HCT116 (cell line): Measurements from ENCODE around the gene TASP1. TPM values are rescaled to one million over a fixed set of nuclear protein-coding genes. Genes with fewer than 3 reads are reported as not detected.

Experiments used
- ATAC-seq: fragments of 200-7000 bp; cut with Tn5 transposase; 2 replicates; pipeline ENCODE4 v1.9.1; 2020; ENCODE audit warnings: mild to moderate bottlenecking, moderate library complexity
- BruUV-seq: library from RNA; stranded (reverse); fragments of 400-500 nt; replicated peaks from 2 replicates; lab custom pipeline; 2021; lab: Mats Ljungman, UMichigan
- CTCF ChIA-PET: fragments of 300-600 bp; sonication (Branson Sonifier 250); formaldehyde crosslinking; loops from one replicate; lab custom pipeline; 2021; ENCODE audit warnings: antibody characterized with exemption; lab: Charles Lee
- POLR2A ChIA-PET: fragments of 300-600, 350-600 bp; sonication (Branson Sonifier 250); formaldehyde crosslinking; loops from one replicate; lab custom pipeline; 2021; ENCODE audit warnings: antibody characterized with exemption; lab: Charles Lee
- RAD21 ChIA-PET, 2 experiments: fragments of 300-600 bp; sonication (Branson Sonifier 250); formaldehyde crosslinking; loops; one replicate each; lab custom pipeline; 2023; ENCODE audit warnings: low total read pairs in 2 of 2; ENCODE audit not compliant: uncharacterized antibody in 2 of 2, unreplicated experiment in 2 of 2, low non-redundant PET in 1 of 2; lab: Charles Lee
- DNase-seq: peaks from one replicate; pipeline ENCODE4 v3.0.0-alpha.2; 2010; ENCODE audit warnings: low read depth, low spot score
- H2AFZ ChIP-seq: fragments of 200-600 bp; shearing (Covaris generic), sonication (generic); 2 replicates; pipeline ENCODE4 v1.6.1; 2017; ENCODE audit warnings: low read depth, mixed run types, mixed read lengths, antibody characterized with exemption, low read length; ENCODE audit not compliant: poor library complexity, severe bottlenecking
- H3K27ac ChIP-seq: 2 replicates; pipeline ENCODE4 v1.5.1; 2012; ENCODE audit warnings: low read depth, low read length
- H3K27me3 ChIP-seq: fragments of 200-600 bp; sonication (generic); 2 replicates; pipeline ENCODE4 v1.6.1; 2016; ENCODE audit warnings: mixed run types, low read length, mixed read lengths; ENCODE audit not compliant: insufficient read depth
- H3K36me3 ChIP-seq, 2 experiments: fragments of 200-500 bp in 1 of 2; fragments of 200-600 bp in 1 of 2; sonication (Bioruptor generic) in 1 of 2; sonication (generic) in 1 of 2; 2 replicates each; pipeline versions ENCODE4 v1.5.1 to v1.6.1; 2014 to 2016; ENCODE audit warnings: low read length in 2 of 2, inconsistent platforms in 1 of 2, mixed read lengths in 1 of 2, mixed run types in 1 of 2; ENCODE audit not compliant: insufficient read depth in 2 of 2, control insufficient read depth in 1 of 2
- H3K4me1 ChIP-seq, 2 experiments: fragments of 200-600 bp in 1 of 2; sonication (generic) in 1 of 2; 2 replicates each; pipeline versions ENCODE4 v1.5.1 to v1.6.1; 2012 to 2017; ENCODE audit warnings: low read length in 2 of 2, inconsistent platforms in 1 of 2, mild to moderate bottlenecking in 1 of 2, mixed read lengths in 1 of 2, mixed run types in 1 of 2, moderate library complexity in 1 of 2; ENCODE audit not compliant: insufficient read depth in 2 of 2, control insufficient read depth in 1 of 2
- H3K4me2 ChIP-seq: fragments of 200-600 bp; sonication (generic); 2 replicates; pipeline ENCODE4 v1.6.1; 2017; ENCODE audit warnings: mixed run types, low read length, mixed read lengths
- H3K4me3 ChIP-seq, 2 experiments: fragments of 200-600 bp in 1 of 2; sonication (generic) in 1 of 2; replicated peaks in 1 of 2; 2 replicates each; pipeline ENCODE4 v1.5.1; 2011 to 2016; ENCODE audit warnings: low read length in 2 of 2, control low read depth in 1 of 2, low read depth in 1 of 2, mild to moderate bottlenecking in 1 of 2, mixed read lengths in 1 of 2, mixed run types in 1 of 2
- H3K79me2 ChIP-seq: fragments of 200-600 bp; sonication (generic); 2 replicates; pipeline ENCODE4 v1.6.1; 2017; ENCODE audit warnings: mild to moderate bottlenecking, mixed run types, low read length, moderate library complexity, mixed read lengths; ENCODE audit not compliant: insufficient read depth
- H3K9ac ChIP-seq: fragments of 200-600 bp; sonication (generic); 2 replicates; pipeline ENCODE4 v1.6.1; 2016; ENCODE audit warnings: low read length, mixed read lengths
- H3K9me2 ChIP-seq: fragments of 200-600 bp; sonication (generic), shearing (Covaris generic); 2 replicates; pipeline ENCODE4 v1.6.1; 2017; ENCODE audit warnings: mixed run types, mild to moderate bottlenecking, moderate library complexity; ENCODE audit not compliant: insufficient read depth
- H3K9me3 ChIP-seq, 2 experiments: fragments of 200-500 bp in 1 of 2; fragments of 200-600 bp in 1 of 2; sonication (Bioruptor generic) in 1 of 2; sonication (generic) in 1 of 2; 2 replicates each; pipeline ENCODE4 v1.6.1; 2014 to 2017; ENCODE audit warnings: low read length in 2 of 2, mixed read lengths in 2 of 2, inconsistent platforms in 1 of 2, low read depth in 1 of 2, mild to moderate bottlenecking in 1 of 2, mixed run types in 1 of 2, moderate library complexity in 1 of 2; ENCODE audit not compliant: control insufficient read depth in 1 of 2, insufficient read depth in 1 of 2
- H4K20me1 ChIP-seq: fragments of 200-600 bp; sonication (generic), shearing (Covaris generic); 2 replicates; pipeline ENCODE4 v1.6.1; 2017; ENCODE audit warnings: mixed run types, mild to moderate bottlenecking, moderate library complexity; ENCODE audit not compliant: insufficient read depth
- CBX3 ChIP-seq: IDR thresholded peaks from 2 replicates; pipeline ENCODE4 v1.6.1; 2012; ENCODE audit warnings: low read depth
- CEBPB ChIP-seq: IDR thresholded peaks from 2 replicates; pipeline ENCODE4 v1.6.1; 2012; ENCODE audit warnings: low read depth
- ELF1 ChIP-seq: IDR thresholded peaks from 2 replicates; pipeline ENCODE4 v1.6.1; 2012; ENCODE audit warnings: low read depth, borderline replicate concordance
- EZH2phosphoT487 ChIP-seq: fragments of 200-600 bp; IDR thresholded peaks from 2 replicates; pipeline ENCODE4 v1.6.1; 2018; ENCODE audit warnings: antibody characterized with exemption, borderline replicate concordance
- FOSL1 ChIP-seq: IDR thresholded peaks from 2 replicates; pipeline ENCODE4 v1.6.1; 2012; ENCODE audit warnings: low read depth
- JUND ChIP-seq: IDR thresholded peaks from 2 replicates; pipeline ENCODE4 v1.6.1; 2012
- POLR2AphosphoS5 ChIP-seq: IDR thresholded peaks from 2 replicates; pipeline ENCODE4 v1.6.1; 2011; ENCODE audit warnings: mild to moderate bottlenecking, low read depth, low read length, moderate library complexity
- RAD21 ChIP-seq: IDR thresholded peaks from 2 replicates; pipeline ENCODE4 v1.6.1; 2012; ENCODE audit warnings: low read depth, mild to moderate bottlenecking
- SIN3A ChIP-seq: IDR thresholded peaks from 2 replicates; pipeline ENCODE4 v1.6.1; 2012; ENCODE audit warnings: low read depth
- SRF ChIP-seq: IDR thresholded peaks from 2 replicates; pipeline ENCODE4 v1.6.1; 2012; ENCODE audit warnings: low read depth
- TCF7L2 ChIP-seq: IDR thresholded peaks from 2 replicates; pipeline ENCODE4 v1.7.0; 2011; ENCODE audit warnings: borderline replicate concordance, inconsistent platforms; ENCODE audit not compliant: insufficient read depth, insufficient read length; ENCODE audit errors: extremely low read depth
- YY1 ChIP-seq: IDR thresholded peaks from 2 replicates; pipeline ENCODE4 v1.6.1; 2011; ENCODE audit warnings: low read length, low read depth, moderate library complexity, mild to moderate bottlenecking; ENCODE audit not compliant: insufficient replicate concordance; ENCODE audit errors: extremely low read depth
- ZFX ChIP-seq: fragments of 450-650 bp; IDR thresholded peaks from 2 replicates; pipeline ENCODE4 v1.6.1; 2017
- intact Hi-C: fragments of 100-400 bp; cut with micrococcal nuclease; formaldehyde crosslinking; loops from 2 replicates; pipeline ENCODE4 v1.10.0; 2022
- total RNA-seq: library from RNA; stranded (reverse); gene quantifications from one replicate; pipeline ENCODE4 v1.2.1, GENCODE V29; 2021; ENCODE audit not compliant: unreplicated experiment
- TF ChIP-seq, protein P1 (sequence below): IDR thresholded peaks from 2 replicates; pipeline ENCODE4 v1.6.1; 2011; ENCODE audit warnings: mild to moderate bottlenecking, low read length, moderate library complexity; ENCODE audit not compliant: insufficient replicate concordance; ENCODE audit errors: extremely low read depth
- TF ChIP-seq, protein P2 (sequence below), 3 experiments: fragments of 200-600 bp in 1 of 3; sonication (generic) in 1 of 3; IDR thresholded peaks in 2 of 3; conservative IDR thresholded peaks in 1 of 3; 2 replicates each; pipeline ENCODE4 v1.5.1; 2012 to 2017; ENCODE audit warnings: low read depth in 2 of 3, low read length in 2 of 3, antibody characterized with exemption in 1 of 3, borderline replicate concordance in 1 of 3, control low read depth in 1 of 3, mild to moderate bottlenecking in 1 of 3, mixed read lengths in 1 of 3, mixed run types in 1 of 3, moderate library complexity in 1 of 3; ENCODE audit not compliant: insufficient read depth in 1 of 3
- TF ChIP-seq, protein P3 (sequence below): IDR thresholded peaks from 2 replicates; pipeline ENCODE4 v1.6.1; 2012
- TF ChIP-seq, protein P4 (sequence below): IDR thresholded peaks from 2 replicates; pipeline ENCODE4 v1.6.1; 2012; ENCODE audit warnings: low read depth
- TF ChIP-seq, protein P5 (sequence below): IDR thresholded peaks from 2 replicates; pipeline ENCODE4 v1.6.1; 2012

The TASP1 gene
- total RNA-seq, 1 experiment from 2014 or later, result 19.1 TPM

DNA sequence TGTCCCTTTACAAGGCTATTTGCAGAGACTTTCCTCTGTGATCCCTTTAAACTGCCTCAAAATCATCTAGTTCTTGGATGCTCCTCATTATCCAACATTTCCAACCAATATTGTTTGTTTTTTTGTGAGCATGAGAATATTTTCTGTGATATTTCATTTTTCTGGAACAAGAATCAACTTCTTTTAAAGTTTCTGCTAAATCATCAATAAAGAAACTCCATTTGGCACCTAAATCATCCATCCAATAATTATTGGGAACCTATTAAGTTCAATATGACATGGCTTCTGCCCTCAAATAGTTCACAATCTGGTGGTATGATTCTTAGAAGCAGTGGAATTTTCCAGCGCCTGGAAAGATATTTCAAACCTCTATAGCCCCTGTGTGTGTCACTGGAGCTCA, 210.0 kb downstream of the TASP1 start:
- Histone ChIP-seq H3K4me3 (no peak overlapping the region), H3K9me2 (no peaks in the 10 kb centered on the region), H3K4me2 (no peak overlapping the region), H3K9me3 (no peaks in the 10 kb centered on the region), H3K27ac (no peak overlapping the region), H3K36me3 (no peaks in the 10 kb centered on the region), H3K79me2 (no peaks in the 10 kb centered on the region), H3K9ac (no peak overlapping the region), H2AFZ (no peak overlapping the region), H3K4me1 (peaks cover 0 to 8% of the 10 kb centered on the region in 2 experiments; a peak in 1 of 4 replicates), H3K27me3 (no peaks in the 10 kb centered on the region), H4K20me1 (no peaks in the 10 kb centered on the region)
- CTCF ChIA-PET, result no interaction called here
- no TSS peak for BruUV-seq
- RAD21 ChIA-PET, result no interaction called here
- no peak for ATAC-seq
- no peak for DNase-seq
- no peak for TF ChIP-seq YY1
- no peak for TF ChIP-seq CBX3
- TF ChIP-seq POLR2AphosphoS5, result no peak
- no peak for TF ChIP-seq ELF1
- TF ChIP-seq, protein P1, sequence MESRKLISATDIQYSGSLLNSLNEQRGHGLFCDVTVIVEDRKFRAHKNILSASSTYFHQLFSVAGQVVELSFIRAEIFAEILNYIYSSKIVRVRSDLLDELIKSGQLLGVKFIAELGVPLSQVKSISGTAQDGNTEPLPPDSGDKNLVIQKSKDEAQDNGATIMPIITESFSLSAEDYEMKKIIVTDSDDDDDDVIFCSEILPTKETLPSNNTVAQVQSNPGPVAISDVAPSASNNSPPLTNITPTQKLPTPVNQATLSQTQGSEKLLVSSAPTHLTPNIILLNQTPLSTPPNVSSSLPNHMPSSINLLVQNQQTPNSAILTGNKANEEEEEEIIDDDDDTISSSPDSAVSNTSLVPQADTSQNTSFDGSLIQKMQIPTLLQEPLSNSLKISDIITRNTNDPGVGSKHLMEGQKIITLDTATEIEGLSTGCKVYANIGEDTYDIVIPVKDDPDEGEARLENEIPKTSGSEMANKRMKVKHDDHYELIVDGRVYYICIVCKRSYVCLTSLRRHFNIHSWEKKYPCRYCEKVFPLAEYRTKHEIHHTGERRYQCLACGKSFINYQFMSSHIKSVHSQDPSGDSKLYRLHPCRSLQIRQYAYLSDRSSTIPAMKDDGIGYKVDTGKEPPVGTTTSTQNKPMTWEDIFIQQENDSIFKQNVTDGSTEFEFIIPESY, result no peak
- TF ChIP-seq, protein P2, sequence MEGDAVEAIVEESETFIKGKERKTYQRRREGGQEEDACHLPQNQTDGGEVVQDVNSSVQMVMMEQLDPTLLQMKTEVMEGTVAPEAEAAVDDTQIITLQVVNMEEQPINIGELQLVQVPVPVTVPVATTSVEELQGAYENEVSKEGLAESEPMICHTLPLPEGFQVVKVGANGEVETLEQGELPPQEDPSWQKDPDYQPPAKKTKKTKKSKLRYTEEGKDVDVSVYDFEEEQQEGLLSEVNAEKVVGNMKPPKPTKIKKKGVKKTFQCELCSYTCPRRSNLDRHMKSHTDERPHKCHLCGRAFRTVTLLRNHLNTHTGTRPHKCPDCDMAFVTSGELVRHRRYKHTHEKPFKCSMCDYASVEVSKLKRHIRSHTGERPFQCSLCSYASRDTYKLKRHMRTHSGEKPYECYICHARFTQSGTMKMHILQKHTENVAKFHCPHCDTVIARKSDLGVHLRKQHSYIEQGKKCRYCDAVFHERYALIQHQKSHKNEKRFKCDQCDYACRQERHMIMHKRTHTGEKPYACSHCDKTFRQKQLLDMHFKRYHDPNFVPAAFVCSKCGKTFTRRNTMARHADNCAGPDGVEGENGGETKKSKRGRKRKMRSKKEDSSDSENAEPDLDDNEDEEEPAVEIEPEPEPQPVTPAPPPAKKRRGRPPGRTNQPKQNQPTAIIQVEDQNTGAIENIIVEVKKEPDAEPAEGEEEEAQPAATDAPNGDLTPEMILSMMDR (IDR thresholded peaks at IDR 0.05 in 2 of 3, conservative IDR thresholded peaks at IDR 0.05 in 1 of 3; ENCODE audit: borderline replicate concordance in 1 of 3, insufficient read depth in 1 of 3, low read depth in 2 of 3, low read length in 2 of 3), result no peak
- no peak for TF ChIP-seq SIN3A
- no peak for TF ChIP-seq SRF
- TF ChIP-seq, protein P3, sequence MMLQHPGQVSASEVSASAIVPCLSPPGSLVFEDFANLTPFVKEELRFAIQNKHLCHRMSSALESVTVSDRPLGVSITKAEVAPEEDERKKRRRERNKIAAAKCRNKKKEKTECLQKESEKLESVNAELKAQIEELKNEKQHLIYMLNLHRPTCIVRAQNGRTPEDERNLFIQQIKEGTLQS, result no peak
- no peak for TF ChIP-seq ZFX
- no peak for TF ChIP-seq JUND
- TF ChIP-seq CEBPB, result no peak
- TF ChIP-seq, protein P4, sequence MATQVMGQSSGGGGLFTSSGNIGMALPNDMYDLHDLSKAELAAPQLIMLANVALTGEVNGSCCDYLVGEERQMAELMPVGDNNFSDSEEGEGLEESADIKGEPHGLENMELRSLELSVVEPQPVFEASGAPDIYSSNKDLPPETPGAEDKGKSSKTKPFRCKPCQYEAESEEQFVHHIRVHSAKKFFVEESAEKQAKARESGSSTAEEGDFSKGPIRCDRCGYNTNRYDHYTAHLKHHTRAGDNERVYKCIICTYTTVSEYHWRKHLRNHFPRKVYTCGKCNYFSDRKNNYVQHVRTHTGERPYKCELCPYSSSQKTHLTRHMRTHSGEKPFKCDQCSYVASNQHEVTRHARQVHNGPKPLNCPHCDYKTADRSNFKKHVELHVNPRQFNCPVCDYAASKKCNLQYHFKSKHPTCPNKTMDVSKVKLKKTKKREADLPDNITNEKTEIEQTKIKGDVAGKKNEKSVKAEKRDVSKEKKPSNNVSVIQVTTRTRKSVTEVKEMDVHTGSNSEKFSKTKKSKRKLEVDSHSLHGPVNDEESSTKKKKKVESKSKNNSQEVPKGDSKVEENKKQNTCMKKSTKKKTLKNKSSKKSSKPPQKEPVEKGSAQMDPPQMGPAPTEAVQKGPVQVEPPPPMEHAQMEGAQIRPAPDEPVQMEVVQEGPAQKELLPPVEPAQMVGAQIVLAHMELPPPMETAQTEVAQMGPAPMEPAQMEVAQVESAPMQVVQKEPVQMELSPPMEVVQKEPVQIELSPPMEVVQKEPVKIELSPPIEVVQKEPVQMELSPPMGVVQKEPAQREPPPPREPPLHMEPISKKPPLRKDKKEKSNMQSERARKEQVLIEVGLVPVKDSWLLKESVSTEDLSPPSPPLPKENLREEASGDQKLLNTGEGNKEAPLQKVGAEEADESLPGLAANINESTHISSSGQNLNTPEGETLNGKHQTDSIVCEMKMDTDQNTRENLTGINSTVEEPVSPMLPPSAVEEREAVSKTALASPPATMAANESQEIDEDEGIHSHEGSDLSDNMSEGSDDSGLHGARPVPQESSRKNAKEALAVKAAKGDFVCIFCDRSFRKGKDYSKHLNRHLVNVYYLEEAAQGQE, result no peak
- no peak for TF ChIP-seq TCF7L2
- TF ChIP-seq EZH2phosphoT487, result no peak
- no peak for TF ChIP-seq RAD21
- no peak for TF ChIP-seq FOSL1
- TF ChIP-seq, protein P5, sequence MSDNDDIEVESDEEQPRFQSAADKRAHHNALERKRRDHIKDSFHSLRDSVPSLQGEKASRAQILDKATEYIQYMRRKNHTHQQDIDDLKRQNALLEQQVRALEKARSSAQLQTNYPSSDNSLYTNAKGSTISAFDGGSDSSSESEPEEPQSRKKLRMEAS, result no peak
- intact Hi-C loops, result no loop called here
- POLR2A ChIA-PET, result no interaction called here
